KG1 (cell line): ENCODE measurements around the gene ALDH3B2.
"Not testable (repeated sequence)": the region's sequence is repeated elsewhere in the genome, so short reads cannot be mapped to it uniquely, and the experiment has no call there.

Experiments
- DNase-seq: peaks from one replicate; lab custom pipeline; 2025; lab: John Stamatoyannopoulos, UW

ALDH3B2 gene

GRCh38 chr11:67685641-67686332 lies 11.4 kb upstream of the ALDH3B2 start:
- not testable (repeated sequence) for DNase-seq

- not testable (repeated sequence) for DNase-seq
These were observed 8.0 kb upstream of the ALDH3B2 start for GRCh38 chr11:67682126-67683034.

- DNase-seq = no peak
These were observed 6.5 kb upstream of the ALDH3B2 start for GRCh38 chr11:67680696-67681470.

GRCh38 chr11:67675058-67675747 lies 780 bp upstream of the ALDH3B2 start:
- DNase-seq = no peak

GRCh38 chr11:67673902-67674301 lies 521 bp downstream of the ALDH3B2 start:
- DNase-seq = no peak

GRCh38 chr11:67673358-67673757 lies 1.1 kb downstream of the ALDH3B2 start:
- no peak for DNase-seq

- no peak for DNase-seq
These were observed 3.3 kb downstream of the ALDH3B2 start for GRCh38 chr11:67671211-67671520.

- no peak for DNase-seq
These were observed 3.9 kb downstream of the ALDH3B2 start for GRCh38 chr11:67670316-67671210.

GRCh38 chr11:67668192-67668551 lies 6.3 kb downstream of the ALDH3B2 start:
- DNase-seq = no peak

- DNase-seq = no peak
These were observed 6.8 kb downstream of the ALDH3B2 start for GRCh38 chr11:67667490-67668191.

- DNase-seq = no peak
These were observed 7.5 kb downstream of the ALDH3B2 start for GRCh38 chr11:67666676-67667489.

- DNase-seq = no peak
These were observed 8.1 kb downstream of the ALDH3B2 start for GRCh38 chr11:67666303-67666645.

GRCh38 chr11:67665541-67666302 lies 8.7 kb downstream of the ALDH3B2 start:
- DNase-seq = no peak

- DNase-seq = no peak
These were observed 9.5 kb downstream of the ALDH3B2 start for GRCh38 chr11:67664696-67665540.

- no peak for DNase-seq
These were observed 10.2 kb downstream of the ALDH3B2 start for GRCh38 chr11:67664213-67664585.

- no peak for DNase-seq
These were observed 10.8 kb downstream of the ALDH3B2 start for GRCh38 chr11:67663532-67664212.

GRCh38 chr11:67662835-67663531 lies 11.4 kb downstream of the ALDH3B2 start:
- DNase-seq = no peak
